HG03354 (cell line): Measurements from ENCODE around the gene ITPK1.
A peak's percentile ranks its signal among the peaks of the same experiment; 100 is the strongest.

Source experiments
- ATAC-seq: cut with Tn5 transposase; IDR thresholded peaks from one replicate; pipeline ENCODE4 v1.9.1; 2021; ENCODE audit warnings: mild to moderate bottlenecking; ENCODE audit not compliant: unreplicated experiment, poor library complexity, severe bottlenecking

ITPK1 gene

GRCh38 chr14:93033983-93034670 is 81.6 kb downstream of the ITPK1 start:
- ATAC-seq = peak; percentile 82

GRCh38 chr14:93033084-93033982 is 82.4 kb downstream of the ITPK1 start:
- peak; percentile 9 for ATAC-seq

- no peak for ATAC-seq
Observed at GRCh38 chr14:93032421-93032936, 83.2 kb downstream of the ITPK1 start.

- ATAC-seq = no peak
Observed at GRCh38 chr14:93031505-93032315, 84.0 kb downstream of the ITPK1 start.

GRCh38 chr14:93030761-93031160 is 85.0 kb downstream of the ITPK1 start:
- no peak for ATAC-seq

GRCh38 chr14:93029911-93030508 is 85.7 kb downstream of the ITPK1 start:
- no peak for ATAC-seq

GRCh38 chr14:93029417-93029816 is 86.3 kb downstream of the ITPK1 start:
- no peak for ATAC-seq

GRCh38 chr14:93028724-93029076 is 87.0 kb downstream of the ITPK1 start:
- no peak for ATAC-seq

GRCh38 chr14:93027810-93028723 is 87.7 kb downstream of the ITPK1 start:
- ATAC-seq = no peak

- no peak for ATAC-seq
Observed at GRCh38 chr14:93026339-93026738, 89.4 kb downstream of the ITPK1 start.

GRCh38 chr14:93025055-93025454 is 90.7 kb downstream of the ITPK1 start:
- ATAC-seq = no peak

- ATAC-seq = no peak
Observed at GRCh38 chr14:93024493-93024892, 91.2 kb downstream of the ITPK1 start.

GRCh38 chr14:93023802-93024434 is 91.8 kb downstream of the ITPK1 start:
- no peak for ATAC-seq

- ATAC-seq = no peak
Observed at GRCh38 chr14:93023039-93023438, 92.7 kb downstream of the ITPK1 start.

- no peak for ATAC-seq
Observed at GRCh38 chr14:93019970-93020369, 95.8 kb downstream of the ITPK1 start.

GRCh38 chr14:93019367-93019843 is 96.3 kb downstream of the ITPK1 start:
- no peak for ATAC-seq

GRCh38 chr14:93018366-93018765 is 97.4 kb downstream of the ITPK1 start:
- ATAC-seq = no peak

GRCh38 chr14:93017898-93018297 is 97.8 kb downstream of the ITPK1 start:
- no peak for ATAC-seq
